Measurements from ENCODE around the gene DNMBP. TPM values are rescaled to one million over a fixed set of nuclear protein-coding genes. Genes with fewer than 3 reads are reported as not detected.

Gene DNMBP
- total and polyA plus RNA-seq, 2 of the 4 experiments (the other 2 are of a cell fraction), result 10.9 to 13.6 TPM

GRCh38 chr10:100041306-100042002 is 31.7 kb upstream of the DNMBP start:
- Histone ChIP-seq H2BK20ac (ENCODE audit: low read depth, low read length) (no peak overlapping the region), H3K27ac (ENCODE audit: insufficient read depth, low read length) (no peak overlapping the region), H2BK120ac (ENCODE audit: low read depth, low read length) (no peak overlapping the region), H3K9me1 (ENCODE audit: insufficient read depth, low read length) (no peaks in the 10 kb centered on the region), H4K20me1 (ENCODE audit: insufficient read depth, low read length) (no peaks in the 10 kb centered on the region), H2AFZ (replicated peaks; ENCODE audit: low read length, poor library complexity) (no peak overlapping the region), H3K4ac (ENCODE audit: low read depth, low read length) (no peak overlapping the region), H2BK15ac (ENCODE audit: low read depth, low read length) (no peak overlapping the region), H3K9ac (ENCODE audit: low read depth, low read length) (no peak overlapping the region), H3K27me3 (ENCODE audit: control insufficient read depth, insufficient read depth, low read length) (no peaks in the 10 kb centered on the region), H4K8ac (ENCODE audit: low read depth in 2 of 2, low read length in 2 of 2) (no peak overlapping the region), H3K36me3 (ENCODE audit: control insufficient read depth, insufficient read depth, low read length) (no peaks in the 10 kb centered on the region), H3K4me2 (ENCODE audit: low read depth, low read length) (no peak overlapping the region), H2AK9ac (replicated peaks; ENCODE audit: low read depth, low read length, poor library complexity) (no peak overlapping the region), H4K5ac (ENCODE audit: low read depth, low read length) (no peak overlapping the region), H3K23ac (ENCODE audit: low read depth, low read length) (no peak overlapping the region), H2AK5ac (ENCODE audit: low read depth, low read length) (no peak overlapping the region), H4K91ac (ENCODE audit: insufficient read depth, low read depth, low read length) (no peak overlapping the region), H3K18ac (ENCODE audit: low read depth, low read length) (no peak overlapping the region), H3K4me1 (ENCODE audit: control insufficient read depth, insufficient read depth, low read length) (peaks cover 4% of the 10 kb centered on the region), H3K4me3 (ENCODE audit: insufficient read depth, low read depth, low read length) (no peak overlapping the region), H3K14ac (replicated peaks; ENCODE audit: low read depth, low read length) (no peak overlapping the region), H3K79me1 (ENCODE audit: low read depth in 1 of 2, low read length in 2 of 2) (no peaks in the 10 kb centered on the region), H2BK5ac (ENCODE audit: low read depth, low read length, poor library complexity, severe bottlenecking) (no peak overlapping the region), H3K9me3 (ENCODE audit: control insufficient read depth, insufficient read depth, low read length) (no peaks in the 10 kb centered on the region), H3K56ac (ENCODE audit: extremely low read depth, insufficient read depth, low read length) (no peak overlapping the region)
- in situ Hi-C loops (cut with MboI; ENCODE audit: low sequenced_read_pairs) (loop anchor here (10.0 kb wide), 1 partner anchor 77 kb away; no protein-coding TSS in a partner anchor), dilution Hi-C loops (cut with HindIII; ENCODE audit: low sequenced_read_pairs, unreplicated experiment) (no loop called here), intact Hi-C loops (cut with micrococcal nuclease) (loop anchor here (10.0 kb wide), 1 partner anchor 307 kb away; the partner anchor contains the start of genes COX15 and CUTC)
- no CpG with 5 or more reads among the region's 2 CpGs for WGBS, 2 experiments (ENCODE audit: extremely low coverage in 2 of 2, insufficient read length in 1 of 2)
- POLR2A ChIA-PET (ENCODE audit: unreplicated experiment), result no interaction called here
- no TSS peak for BruUV-seq (replicated peaks)
- DNase-seq (no peak), ATAC-seq (ENCODE audit: low read depth) (no peak)
- TF ChIP-seq RFX5 (IDR thresholded peaks at IDR 0.05; ENCODE audit: low read depth, low read length) (no peak), MXI1 (IDR thresholded peaks at IDR 0.05; ENCODE audit: borderline replicate concordance, low read depth, low read length) (no peak)
- CTCF ChIA-PET, result no interaction called here
